ENCODE data around the gene ARHGAP22.

DNA sequence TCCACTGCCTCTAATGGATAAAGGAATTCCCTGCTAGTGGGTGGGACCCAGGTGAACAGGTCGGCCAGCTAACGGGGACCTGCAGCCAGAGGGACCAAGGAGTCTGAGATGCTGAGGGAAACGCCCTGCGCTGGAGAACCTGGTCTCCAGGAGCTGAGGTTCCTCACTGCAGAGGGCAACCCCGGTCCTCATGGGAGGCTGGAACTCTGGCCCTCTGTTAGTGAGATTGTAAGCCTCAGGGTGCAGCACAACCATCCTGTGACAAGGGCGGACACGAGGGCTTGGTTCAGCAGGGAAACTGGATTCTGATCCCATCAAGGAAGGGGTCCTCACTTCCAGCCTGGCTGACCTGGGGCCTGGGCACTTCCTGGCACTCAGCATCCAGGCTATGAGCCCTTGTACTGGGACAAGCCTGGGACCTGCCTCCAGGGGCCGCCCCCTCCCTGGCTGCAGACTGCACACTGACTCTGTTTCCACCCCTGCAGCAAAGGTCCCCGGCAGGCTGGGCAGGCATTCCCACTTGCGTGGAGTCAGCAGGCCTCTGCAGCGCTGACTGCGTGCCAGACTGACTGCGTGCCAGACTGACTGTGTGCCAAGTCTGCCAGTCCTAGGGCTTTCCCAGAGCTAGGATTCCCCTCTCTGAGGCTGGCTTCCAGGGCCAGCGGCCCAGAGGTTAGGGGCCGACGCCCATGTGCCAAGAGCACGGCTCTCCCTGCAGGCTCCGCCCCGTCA lies 155.2 kb downstream of the ARHGAP22 start:
- no peak for TF ChIP-seq POLR2AphosphoS5 (IDR thresholded peaks at IDR 0.05)
- TF ChIP-seq, protein P1, sequence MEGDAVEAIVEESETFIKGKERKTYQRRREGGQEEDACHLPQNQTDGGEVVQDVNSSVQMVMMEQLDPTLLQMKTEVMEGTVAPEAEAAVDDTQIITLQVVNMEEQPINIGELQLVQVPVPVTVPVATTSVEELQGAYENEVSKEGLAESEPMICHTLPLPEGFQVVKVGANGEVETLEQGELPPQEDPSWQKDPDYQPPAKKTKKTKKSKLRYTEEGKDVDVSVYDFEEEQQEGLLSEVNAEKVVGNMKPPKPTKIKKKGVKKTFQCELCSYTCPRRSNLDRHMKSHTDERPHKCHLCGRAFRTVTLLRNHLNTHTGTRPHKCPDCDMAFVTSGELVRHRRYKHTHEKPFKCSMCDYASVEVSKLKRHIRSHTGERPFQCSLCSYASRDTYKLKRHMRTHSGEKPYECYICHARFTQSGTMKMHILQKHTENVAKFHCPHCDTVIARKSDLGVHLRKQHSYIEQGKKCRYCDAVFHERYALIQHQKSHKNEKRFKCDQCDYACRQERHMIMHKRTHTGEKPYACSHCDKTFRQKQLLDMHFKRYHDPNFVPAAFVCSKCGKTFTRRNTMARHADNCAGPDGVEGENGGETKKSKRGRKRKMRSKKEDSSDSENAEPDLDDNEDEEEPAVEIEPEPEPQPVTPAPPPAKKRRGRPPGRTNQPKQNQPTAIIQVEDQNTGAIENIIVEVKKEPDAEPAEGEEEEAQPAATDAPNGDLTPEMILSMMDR (IDR thresholded peaks at IDR 0.05) = no peak
- no peak for TF ChIP-seq POLR2A (IDR thresholded peaks at IDR 0.05)

All from upper lobe of left lung (tissue), 4 donors.